ENCODE measurements around the gene LCP2. TPM values are rescaled to one million over a fixed set of nuclear protein-coding genes. Genes with fewer than 3 reads are reported as not detected.

LCP2 gene
- total RNA-seq, 1 experiment from 2014 or later: not detected

DNA sequence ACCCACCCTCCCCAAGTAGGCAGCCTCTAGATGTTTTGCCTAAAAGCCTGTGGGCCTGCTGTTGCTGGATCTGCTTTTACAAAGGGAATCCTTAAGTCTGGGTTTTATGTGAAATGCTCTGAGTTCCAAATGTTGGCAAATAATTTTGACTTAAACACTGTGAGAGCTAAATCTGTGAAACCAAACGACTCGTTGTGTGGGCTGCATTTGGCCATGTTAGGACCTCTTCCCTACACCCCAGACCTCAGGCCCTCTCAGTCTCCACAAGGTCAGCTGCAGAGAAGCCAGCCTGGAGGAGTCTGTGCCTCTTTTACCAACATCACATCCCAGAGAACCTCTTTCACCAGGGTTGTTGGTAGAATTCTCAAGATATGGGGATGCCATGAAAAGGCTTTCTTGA, 9.4 kb downstream of the LCP2 start:
- H2AFZ ChIP-seq (ENCODE audit: low read length): no peak overlapping the region

More for the DNA sequence above, 9.4 kb downstream of the LCP2 start:
- Histone ChIP-seq H4K20me1 (ENCODE audit: control insufficient read depth, insufficient read depth, insufficient read length) (no peaks in the 10 kb centered on the region), H3K23ac (ENCODE audit: insufficient read length, low read depth, low read length) (no peak overlapping the region), H3K4me1 (ENCODE audit: insufficient read depth, low read length) (peaks cover 5% of the 10 kb centered on the region; the same call in 1 of the 2 replicates), H3K79me1 (ENCODE audit: insufficient read depth, low read depth, low read length, poor library complexity, severe bottlenecking) (no peaks in the 10 kb centered on the region), H4K8ac (replicated peaks; ENCODE audit: insufficient read length, low read depth, low read length) (no peak overlapping the region), H2BK15ac (ENCODE audit: low read depth, low read length) (no peak overlapping the region), H3K4me2 (ENCODE audit: insufficient read depth, insufficient read length, low read length) (no peak overlapping the region), H4K5ac (ENCODE audit: insufficient read length, low read depth, low read length) (no peak overlapping the region), H3T11ph (ENCODE audit: low read length) (no peak overlapping the region), H2BK12ac (ENCODE audit: insufficient read length, low read depth, low read length) (no peak overlapping the region), H3K27ac (ENCODE audit: insufficient read length, low read depth, low read length) (no peak overlapping the region), H2AK5ac (ENCODE audit: insufficient read length, low read length) (no peak overlapping the region), H2BK120ac (ENCODE audit: low read depth, low read length, poor library complexity, severe bottlenecking) (no peak overlapping the region), H2BK5ac (ENCODE audit: insufficient read length, low read length) (no peak overlapping the region), H4K91ac (ENCODE audit: insufficient read length, low read depth, low read length) (no peak overlapping the region), H3K23me2 (ENCODE audit: insufficient read length, low read depth, low read length, poor library complexity, severe bottlenecking) (peaks cover 3% of the 10 kb centered on the region), H3K27me3 (ENCODE audit: insufficient read depth, low read length) (no peaks in the 10 kb centered on the region), H2BK20ac (ENCODE audit: low read depth, low read length, poor library complexity, severe bottlenecking) (no peak overlapping the region), H3K9ac (ENCODE audit: extremely low read depth, insufficient read length, low read length) (no peak overlapping the region), H3K56ac (ENCODE audit: insufficient read length, low read depth, low read length) (no peak overlapping the region), H3K14ac (ENCODE audit: insufficient read depth, low read length) (no peak overlapping the region), H3K9me3 (ENCODE audit: control insufficient read depth, low read depth, low read length) (peaks cover 23% of the 10 kb centered on the region), H3K4ac (ENCODE audit: low read depth, low read length) (no peak overlapping the region), H3K18ac (ENCODE audit: insufficient read length, low read depth, low read length) (no peak overlapping the region), H3K79me2 (ENCODE audit: insufficient read depth, low read length) (no peaks in the 10 kb centered on the region)
- H3K9me3 Mint-ChIP-seq: peaks cover 38 to 44% of the 10 kb centered on the region in 2 experiments
- H3K36me3 Mint-ChIP-seq (ENCODE audit: insufficient read depth in 1 of 3, low read depth in 3 of 3): peaks cover 15 to 38% (median 20%) of the 10 kb centered on the region in 3 experiments
- no peak for DNase-seq
- peaks cover 22 to 29% of the 10 kb centered on the region in 2 experiments for H3K4me1 Mint-ChIP-seq
- H3K27me3 Mint-ChIP-seq (ENCODE audit: low read depth): peaks cover 11% of the 10 kb centered on the region
- H3K27ac Mint-ChIP-seq: no peak overlapping the region
- H3K4me3 Mint-ChIP-seq: no peak overlapping the region
- WGBS (ENCODE audit: extremely low coverage, insufficient read length, low lambda C conversion rate): no CpG with 5 or more reads among the region's 2 CpGs
- TF ChIP-seq CTCF (conservative IDR thresholded peaks at IDR 0.05): no peak

All from H9 (cell line).